ENCODE data around the gene TBC1D32.
"Not testable (repeated sequence)": the region's sequence is repeated elsewhere in the genome, so short reads cannot be mapped to it uniquely, and the experiment has no call there.

Gene TBC1D32

GRCh38 chr6:121216928-121217327, 117.4 kb downstream of the TBC1D32 start:
- no peak for DNase-seq (ENCODE audit: low read depth in 2 of 2)

- DNase-seq (ENCODE audit: low read depth in 2 of 2) = not testable (repeated sequence)
Observed at GRCh38 chr6:121213341-121213740, 120.9 kb downstream of the TBC1D32 start.

DNA sequence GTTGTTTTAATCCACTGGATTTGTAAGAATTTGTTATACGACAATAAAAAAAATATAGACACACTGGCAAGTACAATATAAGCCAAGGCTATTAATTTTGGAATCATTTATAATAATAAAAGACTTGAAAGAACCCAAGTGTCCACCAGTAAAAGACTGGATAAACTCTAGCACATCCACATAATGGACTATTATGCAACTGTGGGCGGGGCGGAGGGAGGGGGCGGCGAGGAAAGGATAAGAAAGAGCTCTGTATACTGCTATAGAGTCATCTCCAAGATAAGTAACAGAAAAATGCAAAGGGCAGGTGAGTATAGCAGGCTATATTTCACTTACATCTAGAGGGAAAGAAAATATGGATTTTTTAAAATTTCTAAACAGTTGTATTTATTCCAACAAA, 123.3 kb downstream of the TBC1D32 start:
- no peak for DNase-seq (ENCODE audit: low read depth in 2 of 2)

- DNase-seq (ENCODE audit: low read depth in 2 of 2) = no peak
Observed at GRCh38 chr6:121205569-121205968, 128.7 kb downstream of the TBC1D32 start.

DNA sequence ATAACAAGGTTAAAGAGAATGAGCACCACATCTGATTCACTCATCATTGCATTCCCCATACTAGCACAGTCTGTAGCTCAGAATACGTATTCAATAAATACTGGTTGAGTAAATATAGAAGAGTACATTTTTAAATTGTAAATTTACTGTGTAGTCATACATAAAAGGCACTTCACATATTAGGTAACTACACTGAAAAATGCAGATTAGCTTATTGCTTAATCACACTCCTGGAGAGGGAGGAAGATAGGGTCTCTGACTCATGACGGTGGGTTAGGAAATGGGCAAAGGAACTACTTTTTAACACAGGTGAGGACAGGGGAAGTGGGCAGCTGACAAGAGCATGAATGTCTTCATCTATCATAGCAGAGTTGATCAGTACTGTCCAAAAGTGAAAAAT, 133.2 kb downstream of the TBC1D32 start:
- DNase-seq (ENCODE audit: low read depth in 2 of 2) = no peak

DNA sequence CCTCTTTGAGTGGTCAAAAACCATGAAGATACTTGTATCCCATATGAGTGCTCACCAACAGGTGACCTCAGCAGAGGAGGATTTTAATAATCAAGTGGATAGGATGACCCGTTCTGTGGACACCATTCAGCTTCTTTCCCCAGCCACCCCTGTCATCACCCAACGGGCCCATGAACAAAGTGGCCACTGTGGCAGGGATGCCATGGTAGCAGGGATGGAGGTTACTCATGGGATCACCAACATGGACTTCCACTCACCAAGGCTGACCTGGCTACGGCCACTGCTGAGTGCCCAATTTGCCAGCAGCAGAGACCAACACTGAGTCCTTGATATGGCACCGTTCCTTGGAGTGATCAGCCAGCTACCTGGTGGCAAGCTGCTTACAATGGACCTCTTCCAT, 138.2 kb downstream of the TBC1D32 start:
- not testable (repeated sequence) for DNase-seq (ENCODE audit: low read depth in 2 of 2)

- DNase-seq (ENCODE audit: low read depth in 2 of 2) = no peak
Observed at GRCh38 chr6:121190122-121190521, 144.2 kb downstream of the TBC1D32 start.

GRCh38 chr6:121188356-121188755, 145.9 kb downstream of the TBC1D32 start:
- DNase-seq (ENCODE audit: low read depth in 2 of 2) = no peak

GRCh38 chr6:121187833-121188200, 146.5 kb downstream of the TBC1D32 start:
- DNase-seq (ENCODE audit: low read depth in 2 of 2) = no peak

- DNase-seq (ENCODE audit: low read depth in 2 of 2) = no peak
Observed at GRCh38 chr6:121187200-121187832, 147.0 kb downstream of the TBC1D32 start.

GRCh38 chr6:121183742-121184141, 150.5 kb downstream of the TBC1D32 start:
- DNase-seq (ENCODE audit: low read depth in 2 of 2) = no peak

DNA sequence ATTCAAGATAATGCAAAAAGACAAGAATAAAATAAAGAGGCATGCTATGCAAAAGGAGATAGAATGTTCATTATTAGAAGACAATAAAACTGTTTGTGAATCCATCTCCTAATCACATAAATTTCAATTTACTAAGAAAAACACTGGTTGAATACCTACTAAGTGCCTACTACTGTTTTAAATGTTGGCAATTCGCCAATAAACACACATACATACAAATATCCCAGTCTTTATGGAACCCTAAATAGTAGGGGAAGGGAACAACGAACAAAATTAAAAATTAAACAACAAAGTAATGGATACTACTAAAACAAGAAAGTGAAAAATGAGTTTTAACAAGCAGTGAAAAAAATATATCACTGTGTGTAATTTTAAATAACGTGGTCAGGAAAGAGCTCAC, 158.5 kb downstream of the TBC1D32 start:
- no peak for DNase-seq (ENCODE audit: low read depth in 2 of 2)

DNA sequence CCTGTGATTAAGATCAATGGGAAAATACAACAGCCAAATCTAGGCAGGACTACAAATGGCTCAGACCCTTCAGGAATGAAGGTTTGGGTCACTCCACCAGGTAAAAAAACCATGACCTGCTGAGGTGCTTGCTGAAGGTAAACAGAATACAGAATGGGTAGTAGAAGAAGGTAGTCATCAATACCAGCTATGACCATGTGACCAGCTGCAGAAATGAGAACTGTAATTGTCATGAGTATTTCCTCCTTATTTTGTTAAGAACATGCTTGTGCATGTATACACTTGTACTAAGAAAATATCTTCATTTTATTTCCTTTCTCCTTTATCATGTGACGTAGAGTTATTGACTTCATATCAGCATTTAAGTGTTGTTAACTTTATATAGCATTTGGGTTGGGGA, 161.8 kb downstream of the TBC1D32 start:
- DNase-seq (ENCODE audit: low read depth in 2 of 2) = not testable (repeated sequence)

- no peak for DNase-seq (ENCODE audit: low read depth in 2 of 2)
Observed at GRCh38 chr6:121171879-121172278, 162.4 kb downstream of the TBC1D32 start.

DNA sequence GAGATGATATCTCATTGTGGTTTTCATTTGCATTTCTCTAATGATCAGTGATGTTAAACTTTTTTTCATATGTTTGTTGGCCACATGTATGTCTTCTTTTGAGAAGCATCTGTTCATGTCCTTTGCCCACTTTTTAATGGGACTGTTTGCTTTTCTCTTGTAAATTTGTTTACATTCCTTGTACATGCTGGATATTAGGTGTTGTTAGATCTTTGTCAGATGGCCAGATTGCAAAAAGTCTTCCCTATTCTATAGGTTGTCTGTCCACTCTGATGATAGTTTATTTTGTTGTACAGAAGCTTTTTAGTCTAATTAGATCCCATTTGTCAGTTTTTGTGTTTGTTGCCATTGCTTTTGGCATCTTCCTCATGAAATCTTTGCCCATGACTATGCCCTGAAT, 172.4 kb downstream of the TBC1D32 start:
- DNase-seq (ENCODE audit: low read depth in 2 of 2) = no peak

- DNase-seq (ENCODE audit: low read depth in 2 of 2) = no peak
Observed at GRCh38 chr6:121160276-121160675, 174.0 kb downstream of the TBC1D32 start.

DNA sequence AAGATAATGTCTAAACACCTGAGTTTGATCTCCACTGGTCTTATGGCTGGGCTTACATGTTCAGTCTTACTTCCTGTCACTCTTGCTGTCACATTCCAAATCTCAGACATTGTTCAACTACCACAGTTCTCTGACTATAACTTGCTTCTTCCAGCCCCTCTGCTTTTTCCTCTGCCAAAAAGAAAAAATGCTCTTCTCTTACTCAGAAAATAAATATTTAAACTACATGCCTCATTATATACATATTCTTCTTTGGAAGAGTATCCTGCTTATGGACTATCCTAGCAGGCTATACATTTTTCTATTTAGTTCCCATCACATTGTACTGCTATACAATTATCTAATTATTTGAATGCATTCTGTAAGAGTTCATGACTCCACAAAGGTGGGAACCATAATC, 175.4 kb downstream of the TBC1D32 start:
- no peak for DNase-seq (ENCODE audit: low read depth in 2 of 2)

DNA sequence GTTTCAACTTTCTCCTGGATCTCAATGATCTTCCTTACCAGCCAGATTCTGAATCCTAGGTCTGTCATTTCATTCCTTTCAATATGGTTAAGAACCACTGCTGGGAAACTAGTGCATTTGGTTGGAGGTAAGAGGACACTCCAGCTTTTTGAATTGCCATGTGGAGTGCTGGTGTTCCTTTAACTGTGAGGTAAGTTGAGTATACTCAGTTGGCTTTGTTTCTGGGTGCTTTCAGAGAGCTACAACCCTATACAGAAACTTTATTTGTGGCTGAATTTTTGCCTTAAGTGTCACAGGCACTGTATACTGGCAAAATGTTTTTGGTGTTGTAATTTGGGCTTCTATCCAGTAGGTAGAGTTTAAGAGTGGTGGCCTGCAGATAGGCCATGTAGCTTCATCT, 175.8 kb downstream of the TBC1D32 start:
- no peak for DNase-seq (ENCODE audit: low read depth in 2 of 2)

- no peak for DNase-seq (ENCODE audit: low read depth in 2 of 2)
Observed at GRCh38 chr6:121157906-121158305, 176.4 kb downstream of the TBC1D32 start.

- DNase-seq (ENCODE audit: low read depth in 2 of 2) = no peak
Observed at GRCh38 chr6:121143476-121143875, 190.8 kb downstream of the TBC1D32 start.

DNA sequence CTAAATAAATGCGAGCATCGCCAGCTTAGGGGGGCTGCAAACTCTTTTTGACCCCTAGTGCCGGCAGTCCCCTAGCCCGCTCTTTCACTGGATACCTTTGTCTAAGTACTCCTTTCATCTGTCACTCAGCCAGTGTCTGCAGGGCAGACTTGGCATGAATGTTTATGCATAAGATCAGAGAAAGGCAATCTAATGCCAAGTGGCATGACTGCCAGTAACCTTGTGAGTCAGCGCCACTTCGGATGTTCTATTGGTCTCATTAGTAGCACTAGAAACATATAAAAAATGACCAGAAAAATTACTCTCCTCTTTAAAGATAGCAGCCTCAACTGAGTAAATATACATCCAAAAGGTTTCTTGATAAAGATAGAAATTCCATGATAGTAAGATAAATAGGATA, 192.2 kb downstream of the TBC1D32 start:
- no peak for DNase-seq (ENCODE audit: low read depth in 2 of 2)

DNA sequence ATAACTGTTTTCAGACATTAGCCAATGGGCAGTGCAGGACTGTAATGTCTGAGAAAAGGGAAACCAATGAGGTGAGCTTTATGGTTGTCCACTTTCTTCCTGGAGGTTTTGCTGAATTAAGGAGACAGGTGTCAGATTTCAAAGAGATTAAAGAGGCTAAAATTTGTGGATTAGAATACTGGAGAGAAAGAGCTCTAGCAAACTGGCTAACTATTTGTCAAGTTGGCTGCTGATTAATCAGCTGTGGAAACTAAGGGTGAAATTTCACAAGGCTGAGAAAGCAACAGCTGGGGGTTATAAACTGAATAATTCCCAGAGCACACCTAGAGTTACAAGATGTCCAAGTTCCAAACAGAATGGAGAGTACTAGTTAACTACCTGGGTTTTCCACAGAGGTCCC, 198.9 kb downstream of the TBC1D32 start:
- DNase-seq (ENCODE audit: low read depth in 2 of 2) = no peak

- DNase-seq (ENCODE audit: low read depth in 2 of 2) = no peak
Observed at GRCh38 chr6:121134922-121135321, 199.4 kb downstream of the TBC1D32 start.

- no peak for DNase-seq (ENCODE audit: low read depth in 2 of 2)
Observed at GRCh38 chr6:121124600-121124999, 209.7 kb downstream of the TBC1D32 start.

Data from stimulated activated CD8-positive, alpha-beta memory T cell treated with anti-CD3 and anti-CD28 coated beads, Interleukin-2, amount 100 ng/mL, for 1 hour (primary cell).